ENCODE data around the gene TRAF4. TPM values are rescaled to one million over a fixed set of nuclear protein-coding genes. Genes with fewer than 3 reads are reported as not detected.

TRAF4 gene
- total and polyA plus RNA-seq, 2 donors (not counting 3 experiments of a cell fraction or from before 2014, with no cell fraction given): 79.5 to 83.9 TPM

- FAIRE-seq: no peak
- H3K9ac ChIP-seq (replicated peaks; ENCODE audit: extremely low read depth, insufficient read depth, low read length): no peak overlapping the region
- ChIA-PET POLR2A (no interaction called here), CTCF (interaction anchor here (1.2 to 1.3 kb wide), 2 partner anchors 11 to 25 kb away, joined by 3 to 4 read pairs; no protein-coding TSS in a partner anchor)
- no peaks in the 10 kb centered on the region for H3K36me3 ChIP-seq (ENCODE audit: control insufficient read depth in 2 of 2, extremely low read depth in 1 of 2, insufficient read depth in 2 of 2, low read length in 2 of 2)
- no peaks in the 10 kb centered on the region for H4K20me1 ChIP-seq (replicated peaks; ENCODE audit: control insufficient read depth, extremely low read depth, insufficient read depth, low read length)
- no peak overlapping the region for H3K4me2 ChIP-seq (ENCODE audit: insufficient read depth, low read length)
- intact Hi-C loops (cut with micrococcal nuclease): no loop called here
- dilution Hi-C loops (cut with MboI; ENCODE audit: extremely low pct_ligation_motif_present, low sequenced_read_pairs): no loop called here
- H3K9me3 ChIP-seq (replicated peaks; ENCODE audit: control insufficient read depth, insufficient read depth, low read length): no peaks in the 10 kb centered on the region
- peaks cover 1% of the 10 kb centered on the region for H3K4me1 ChIP-seq (ENCODE audit: control insufficient read depth, extremely low read depth, insufficient read depth, low read length)
- no peak overlapping the region for H2AFZ ChIP-seq (ENCODE audit: low read depth, low read length)
- TF ChIP-seq MYC (IDR thresholded peaks at IDR 0.05; ENCODE audit: low read depth, low read length): no peak
- TF ChIP-seq FOS (IDR thresholded peaks at IDR 0.05; ENCODE audit: borderline replicate concordance, insufficient read depth, low read length): no peak
- no peak for TF ChIP-seq JUN (IDR thresholded peaks at IDR 0.05; ENCODE audit: borderline replicate concordance, insufficient read depth, insufficient read length, low read depth)
- TF ChIP-seq POLR2AphosphoS5 (IDR thresholded peaks at IDR 0.05; ENCODE audit: insufficient read depth, low read depth, low read length): no peak
- no peaks in the 10 kb centered on the region for H3K9me1 ChIP-seq (replicated peaks; ENCODE audit: control insufficient read depth, extremely low read depth, insufficient read depth, low read length)
- no peak for DNase-seq (ENCODE audit: low read depth, low spot score)
- no peak overlapping the region for H3K4me3 ChIP-seq (replicated peaks in 1 of 3; ENCODE audit: insufficient read depth in 1 of 3, low read depth in 1 of 3, low read length in 3 of 3)
- H3K27me3 ChIP-seq (ENCODE audit: control insufficient read depth in 2 of 2, insufficient read depth in 2 of 2, low read length in 2 of 2): no peaks in the 10 kb centered on the region
- no TSS peak for BruUV-seq (replicated peaks)
- H3K79me2 ChIP-seq (ENCODE audit: control insufficient read depth, insufficient read depth, low read length): no peaks in the 10 kb centered on the region
- H3K27ac ChIP-seq (ENCODE audit: insufficient read depth, low read depth, low read length): no peak overlapping the region
Observed at GRCh38 chr17:28737770-28738679, 5.8 kb upstream of the TRAF4 start.

- Histone ChIP-seq H3K9ac (replicated peaks; ENCODE audit: extremely low read depth, insufficient read depth, low read length) (no peak overlapping the region), H3K27me3 (ENCODE audit: control insufficient read depth in 2 of 2, insufficient read depth in 2 of 2, low read length in 2 of 2) (no peaks in the 10 kb centered on the region), H4K20me1 (replicated peaks; ENCODE audit: control insufficient read depth, extremely low read depth, insufficient read depth, low read length) (no peaks in the 10 kb centered on the region), H3K4me2 (ENCODE audit: insufficient read depth, low read length) (no peak overlapping the region), H3K79me2 (ENCODE audit: control insufficient read depth, insufficient read depth, low read length) (no peaks in the 10 kb centered on the region), H3K27ac (ENCODE audit: insufficient read depth, low read depth, low read length) (no peak overlapping the region), H3K9me3 (replicated peaks; ENCODE audit: control insufficient read depth, insufficient read depth, low read length) (no peaks in the 10 kb centered on the region), H3K9me1 (replicated peaks; ENCODE audit: control insufficient read depth, extremely low read depth, insufficient read depth, low read length) (no peaks in the 10 kb centered on the region), H2AFZ (ENCODE audit: low read depth, low read length) (no peak overlapping the region), H3K4me3 (replicated peaks in 1 of 3; ENCODE audit: insufficient read depth in 1 of 3, low read depth in 1 of 3, low read length in 3 of 3) (no peak overlapping the region), H3K4me1 (ENCODE audit: control insufficient read depth, extremely low read depth, insufficient read depth, low read length) (peaks cover 6% of the 10 kb centered on the region), H3K36me3 (ENCODE audit: control insufficient read depth in 2 of 2, extremely low read depth in 1 of 2, insufficient read depth in 2 of 2, low read length in 2 of 2) (no peaks in the 10 kb centered on the region)
- POLR2A ChIA-PET: no interaction called here
- intact Hi-C loops (cut with micrococcal nuclease) (no loop called here), dilution Hi-C loops (cut with MboI; ENCODE audit: extremely low pct_ligation_motif_present, low sequenced_read_pairs) (no loop called here)
- DNase-seq (ENCODE audit: low read depth, low spot score) (no peak), FAIRE-seq (no peak)
- no TSS peak for BruUV-seq (replicated peaks)
- CTCF ChIA-PET: interaction anchor here (1.3 to 16.6 kb wide), 2 partner anchors 10 to 25 kb away, joined by 4 to 602 read pairs; partner anchors contain the start of genes NEK8 and TLCD1
- TF ChIP-seq POLR2AphosphoS5 (IDR thresholded peaks at IDR 0.05; ENCODE audit: insufficient read depth, low read depth, low read length) (no peak), POLR2A (IDR thresholded peaks at IDR 0.05; ENCODE audit: low read depth, low read length) (no peak), CTCF (IDR thresholded peaks at IDR 0.05; ENCODE audit: extremely low read depth in 1 of 2, insufficient read depth in 1 of 2, low read depth in 1 of 2, low read length in 2 of 2) (no peak), MAX (IDR thresholded peaks at IDR 0.05; ENCODE audit: insufficient read depth, insufficient read length) (no peak), JUN (IDR thresholded peaks at IDR 0.05; ENCODE audit: borderline replicate concordance, insufficient read depth, insufficient read length, low read depth) (no peak), EZH2 (IDR thresholded peaks at IDR 0.05; ENCODE audit: borderline replicate concordance, low read depth, low read length, severe bottlenecking) (no peak), MYC (IDR thresholded peaks at IDR 0.05; ENCODE audit: low read depth, low read length) (no peak), GATA2 (IDR thresholded peaks at IDR 0.05; ENCODE audit: insufficient read depth, insufficient read length, low read depth, low read length) (no peak), FOS (IDR thresholded peaks at IDR 0.05; ENCODE audit: borderline replicate concordance, insufficient read depth, low read length) (no peak)
Observed at GRCh38 chr17:28738680-28739384, 5.0 kb upstream of the TRAF4 start.

All from endothelial cell of umbilical vein (primary cell).